IPS-NIHi7 (cell line): Measurements from ENCODE around the gene LCN15.
A peak's percentile ranks its signal among the peaks of the same experiment; 100 is the strongest.
"Not testable (repeated sequence)": the region's sequence is repeated elsewhere in the genome, so short reads cannot be mapped to it uniquely, and the experiment has no call there.

ENCODE experiments used
- DNase-seq: peaks from one replicate; pipeline ENCODE4 v3.0.0; 2012; ENCODE audit warnings: mixed read lengths; ENCODE audit errors: extremely low spot score

The LCN15 gene

GRCh38 chr9:136722093-136722968 lies 42.0 kb downstream of the LCN15 start:
- DNase-seq: no peak

GRCh38 chr9:136721339-136722092 lies 42.8 kb downstream of the LCN15 start:
- no peak for DNase-seq

GRCh38 chr9:136720898-136721338 lies 43.4 kb downstream of the LCN15 start:
- DNase-seq: no peak

- DNase-seq: no peak
These were observed 43.9 kb downstream of the LCN15 start for GRCh38 chr9:136720251-136720897.

GRCh38 chr9:136719195-136719880 lies 45.0 kb downstream of the LCN15 start:
- no peak for DNase-seq

- DNase-seq: no peak
These were observed 45.7 kb downstream of the LCN15 start for GRCh38 chr9:136718345-136719194.

GRCh38 chr9:136717399-136717798 lies 46.9 kb downstream of the LCN15 start:
- no peak for DNase-seq

- DNase-seq: no peak
These were observed 49.4 kb downstream of the LCN15 start for GRCh38 chr9:136714893-136715274.

GRCh38 chr9:136714096-136714892 lies 50.0 kb downstream of the LCN15 start:
- DNase-seq: no peak

GRCh38 chr9:136713550-136713949 lies 50.8 kb downstream of the LCN15 start:
- no peak for DNase-seq

GRCh38 chr9:136712690-136713544 lies 51.4 kb downstream of the LCN15 start:
- DNase-seq: no peak

- DNase-seq: peak; percentile 99
These were observed 52.3 kb downstream of the LCN15 start, which contains the start of gene DIPK1B for GRCh38 chr9:136711751-136712689. DIPK1B (plus strand) TSS chr9:136712572; CDS start chr9:136712666, 94 bp downstream.

GRCh38 chr9:136711219-136711648 lies 53.1 kb downstream of the LCN15 start:
- DNase-seq: not testable (repeated sequence)

GRCh38 chr9:136710543-136710942 lies 53.8 kb downstream of the LCN15 start:
- DNase-seq: no peak
